Measurements from ENCODE around the gene GLT1D1.

- TF ChIP-seq CTCF (IDR thresholded peaks at IDR 0.05): no peak
- TF ChIP-seq EP300 (IDR thresholded peaks at IDR 0.05): no peak
- peak in 1 of 3 donors; percentile 25 for TF ChIP-seq POLR2AphosphoS5 (IDR thresholded peaks at IDR 0.05)
- TF ChIP-seq POLR2A (IDR thresholded peaks at IDR 0.05): no peak
Observed at GRCh38 chr12:128820723-128821432, 32.4 kb upstream of the GLT1D1 start.
